Epidermal melanocyte (primary cell): ENCODE data around the gene DCC.

Source experiments
- DNase-seq: peaks from one replicate; pipeline ENCODE4 v3.0.0; 2011; ENCODE audit warnings: low spot score; ENCODE audit not compliant: insufficient read length

Gene DCC

GRCh38 chr18:52339891-52340371 lies at the start of gene DCC:
DCC (plus strand) TSS chr18:52340197; CDS start chr18:52340788, 591 bp downstream.
- DNase-seq: no peak

- no peak for DNase-seq
Measured at GRCh38 chr18:52310651-52311050, 29.3 kb upstream of the DCC start.

- DNase-seq: no peak
Measured at GRCh38 chr18:52311331-52311730, 28.7 kb upstream of the DCC start.

GRCh38 chr18:52312346-52312745 lies 27.7 kb upstream of the DCC start:
- no peak for DNase-seq

- DNase-seq: no peak
Measured at GRCh38 chr18:52313213-52313612, 26.8 kb upstream of the DCC start.

GRCh38 chr18:52319424-52319983 lies 20.5 kb upstream of the DCC start:
- DNase-seq: no peak

GRCh38 chr18:52322307-52322706 lies 17.7 kb upstream of the DCC start:
- DNase-seq: no peak

GRCh38 chr18:52323802-52324201 lies 16.2 kb upstream of the DCC start:
- no peak for DNase-seq

- no peak for DNase-seq
Measured at GRCh38 chr18:52325997-52326396, 14.0 kb upstream of the DCC start.

GRCh38 chr18:52333860-52334259 lies 6.1 kb upstream of the DCC start:
- no peak for DNase-seq

- no peak for DNase-seq
Measured at GRCh38 chr18:52334307-52334706, 5.7 kb upstream of the DCC start.

GRCh38 chr18:52334896-52335295 lies 5.1 kb upstream of the DCC start:
- DNase-seq: no peak

- DNase-seq: no peak
Measured at GRCh38 chr18:52337276-52337675, 2.7 kb upstream of the DCC start.

GRCh38 chr18:52340406-52341102 lies 557 bp downstream of the DCC start:
- no peak for DNase-seq

GRCh38 chr18:52341103-52341432 lies 1.1 kb downstream of the DCC start:
- no peak for DNase-seq

GRCh38 chr18:52341608-52342381 lies 1.8 kb downstream of the DCC start:
- no peak for DNase-seq

- no peak for DNase-seq
Measured at GRCh38 chr18:52342456-52342855, 2.5 kb downstream of the DCC start.

- DNase-seq: no peak
Measured at GRCh38 chr18:52343138-52343537, 3.1 kb downstream of the DCC start.

GRCh38 chr18:52343731-52344340 lies 3.8 kb downstream of the DCC start:
- no peak for DNase-seq

GRCh38 chr18:52344881-52345280 lies 4.9 kb downstream of the DCC start:
- DNase-seq: no peak

GRCh38 chr18:52345428-52345827 lies 5.4 kb downstream of the DCC start:
- no peak for DNase-seq

- no peak for DNase-seq
Measured at GRCh38 chr18:52348209-52348608, 8.2 kb downstream of the DCC start.
